ENCODE measurements around the gene UPF1.

UPF1 gene

DNA sequence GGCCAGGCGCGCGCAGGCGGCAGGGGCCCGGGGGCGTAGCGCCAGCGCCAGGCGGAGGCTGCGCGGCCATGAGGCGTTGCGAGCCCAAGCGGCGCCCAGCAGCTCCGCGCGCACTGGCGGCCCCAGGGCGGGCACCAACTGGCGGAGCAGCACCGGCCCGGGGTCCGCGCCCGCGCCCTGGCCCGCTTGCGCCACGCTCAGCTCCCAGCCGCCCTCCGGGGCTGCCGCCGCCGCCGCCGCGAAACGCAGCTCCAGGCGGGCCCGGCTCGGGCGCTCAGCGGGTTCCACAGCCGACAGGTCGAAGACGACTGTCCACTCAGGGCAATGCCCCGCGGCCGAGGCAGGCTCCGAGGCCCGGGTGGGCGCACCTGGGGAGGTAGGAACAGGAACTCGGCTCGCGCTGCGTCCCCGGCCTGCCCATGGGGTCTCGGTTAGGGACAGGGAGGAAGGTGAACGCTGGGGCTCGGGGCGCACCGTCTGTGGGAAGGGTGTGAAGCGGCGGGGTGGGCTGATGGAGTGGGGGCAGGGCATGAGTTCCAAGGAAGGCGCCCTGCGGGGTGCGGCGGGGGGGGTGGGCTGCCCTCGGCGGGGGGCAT, 37.4 kb downstream of the UPF1 start:
- Histone ChIP-seq H3K9me3 (ENCODE audit: insufficient read depth, low read length) (no peaks in the 10 kb centered on the region), H3K4me3 (ENCODE audit: insufficient read length, low read depth) (no peak overlapping the region), H3K36me3 (ENCODE audit: insufficient read depth, insufficient read length, low read length) (peaks cover 69% of the 10 kb centered on the region), H3K27me3 (ENCODE audit: insufficient read depth, insufficient read length) (no peaks in the 10 kb centered on the region), H3K9ac (ENCODE audit: insufficient read length, low read depth) (no peak overlapping the region), H3K4me1 (ENCODE audit: insufficient read depth, insufficient read length) (peaks cover 8% of the 10 kb centered on the region)
- no peak for DNase-seq (ENCODE audit: low read depth, low spot score)
- no peak for TF ChIP-seq YY1 (IDR thresholded peaks at IDR 0.05; ENCODE audit: insufficient read depth, insufficient read length)
- TF ChIP-seq ZNF274 (IDR thresholded peaks at IDR 0.05; ENCODE audit: low read depth, low read length): no peak
- TF ChIP-seq SUZ12 (IDR thresholded peaks at IDR 0.05; ENCODE audit: extremely low read depth, insufficient read depth, insufficient read length): no peak

DNA sequence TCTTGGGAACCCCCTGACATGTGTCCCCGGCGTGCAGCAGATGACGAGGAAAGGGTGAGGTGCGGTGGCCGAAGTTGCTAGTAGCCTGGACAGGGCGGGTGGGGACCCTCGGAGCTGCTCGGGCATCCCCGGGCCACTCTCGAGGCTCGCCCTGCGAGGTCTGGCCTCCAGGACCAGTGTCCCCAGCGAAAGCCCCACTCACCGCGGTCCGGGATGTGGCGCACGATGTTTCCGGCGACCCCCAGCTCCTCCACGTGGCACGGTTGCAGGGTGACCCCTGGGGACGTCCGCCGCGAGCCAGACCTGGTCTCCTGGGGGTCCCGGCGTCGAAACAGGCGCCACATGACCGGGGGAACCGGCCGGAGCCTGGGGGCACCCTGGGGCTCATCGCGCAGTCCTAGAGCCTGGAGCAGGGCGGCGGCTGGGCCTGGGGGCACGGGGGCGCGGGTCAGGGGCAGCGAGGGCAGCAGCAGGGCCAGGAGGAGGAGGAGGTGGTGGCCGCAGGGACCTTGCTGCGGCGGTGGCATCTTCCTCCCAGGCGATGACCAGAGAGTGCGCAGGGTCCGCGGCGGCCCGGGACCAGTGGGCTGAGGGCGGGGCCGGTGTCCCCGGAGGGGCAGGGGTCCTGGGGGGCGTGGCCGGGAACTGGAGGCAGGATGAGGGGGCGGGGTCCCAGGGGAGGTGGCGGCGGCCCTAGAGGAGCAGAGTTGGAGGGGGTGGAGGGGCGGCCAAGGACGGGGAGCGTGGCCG, 38.2 kb downstream of the UPF1 start:
- H3K36me3 ChIP-seq (ENCODE audit: insufficient read depth, insufficient read length, low read length): peaks cover 72% of the 10 kb centered on the region
- no peaks in the 10 kb centered on the region for H3K9me3 ChIP-seq (ENCODE audit: insufficient read depth, low read length)
- H3K4me1 ChIP-seq (ENCODE audit: insufficient read depth, insufficient read length): peaks cover 8% of the 10 kb centered on the region
- TF ChIP-seq ZNF274 (IDR thresholded peaks at IDR 0.05; ENCODE audit: low read depth, low read length) (no peak), SUZ12 (IDR thresholded peaks at IDR 0.05; ENCODE audit: extremely low read depth, insufficient read depth, insufficient read length) (no peak), YY1 (IDR thresholded peaks at IDR 0.05; ENCODE audit: insufficient read depth, insufficient read length) (no peak)
- no peaks in the 10 kb centered on the region for H3K27me3 ChIP-seq (ENCODE audit: insufficient read depth, insufficient read length)
- no peak overlapping the region for H3K9ac ChIP-seq (ENCODE audit: insufficient read length, low read depth)
- no peak for DNase-seq (ENCODE audit: low read depth, low spot score)
- H3K4me3 ChIP-seq (ENCODE audit: insufficient read length, low read depth): no peak overlapping the region

DNA sequence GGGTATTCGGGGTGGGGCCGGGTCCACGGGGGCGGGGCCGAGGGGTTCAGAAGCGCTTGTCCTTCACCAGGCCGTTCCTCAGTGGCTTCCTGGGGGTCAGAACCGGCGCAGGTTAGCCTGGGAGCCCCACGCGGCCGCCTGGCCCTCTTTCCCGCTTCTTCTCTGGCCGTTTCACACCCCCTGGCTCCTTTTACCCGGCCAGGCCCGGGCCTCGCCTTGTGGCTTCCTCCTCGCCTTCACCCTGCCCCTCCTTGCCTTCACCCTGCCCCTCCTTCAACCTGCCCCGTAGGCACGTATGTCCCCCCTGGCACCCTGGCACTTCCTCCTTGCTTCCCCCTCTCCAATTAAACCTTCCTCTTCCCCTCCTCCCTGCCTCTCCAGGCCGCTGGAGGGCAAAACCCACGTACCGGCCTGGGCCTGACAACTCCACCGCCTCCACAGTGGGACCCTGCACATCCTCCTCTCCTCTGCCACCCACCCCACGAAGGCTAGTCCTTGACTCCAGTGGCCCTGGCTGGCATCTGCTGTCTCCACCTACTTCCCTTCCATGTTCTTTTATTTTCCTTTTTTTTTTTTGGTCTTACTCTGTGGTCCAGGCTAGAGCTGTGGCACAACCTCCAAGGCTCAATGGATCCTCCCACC, 38.9 kb downstream of the UPF1 start:
- H3K36me3 ChIP-seq (ENCODE audit: insufficient read depth, insufficient read length, low read length): peaks cover 69% of the 10 kb centered on the region
- no peaks in the 10 kb centered on the region for H3K9me3 ChIP-seq (ENCODE audit: insufficient read depth, low read length)
- peaks cover 8% of the 10 kb centered on the region for H3K4me1 ChIP-seq (ENCODE audit: insufficient read depth, insufficient read length)
- no peaks in the 10 kb centered on the region for H3K27me3 ChIP-seq (ENCODE audit: insufficient read depth, insufficient read length)
- no peak for DNase-seq (ENCODE audit: low read depth, low spot score)
- H3K9ac ChIP-seq (ENCODE audit: insufficient read length, low read depth): no peak overlapping the region
- no peak for TF ChIP-seq YY1 (IDR thresholded peaks at IDR 0.05; ENCODE audit: insufficient read depth, insufficient read length)
- TF ChIP-seq ZNF274 (IDR thresholded peaks at IDR 0.05; ENCODE audit: low read depth, low read length): no peak
- TF ChIP-seq SUZ12 (IDR thresholded peaks at IDR 0.05; ENCODE audit: extremely low read depth, insufficient read depth, insufficient read length): no peak
- no peak overlapping the region for H3K4me3 ChIP-seq (ENCODE audit: insufficient read length, low read depth)

- peaks cover 68% of the 10 kb centered on the region for H3K36me3 ChIP-seq (ENCODE audit: insufficient read depth, insufficient read length, low read length)
- TF ChIP-seq YY1 (IDR thresholded peaks at IDR 0.05; ENCODE audit: insufficient read depth, insufficient read length) (no peak), SUZ12 (IDR thresholded peaks at IDR 0.05; ENCODE audit: extremely low read depth, insufficient read depth, insufficient read length) (no peak), ZNF274 (IDR thresholded peaks at IDR 0.05; ENCODE audit: low read depth, low read length) (no peak)
- H3K27me3 ChIP-seq (ENCODE audit: insufficient read depth, insufficient read length): no peaks in the 10 kb centered on the region
- peaks cover 2% of the 10 kb centered on the region for H3K4me1 ChIP-seq (ENCODE audit: insufficient read depth, insufficient read length)
- DNase-seq (ENCODE audit: low read depth, low spot score): no peak
- no peak overlapping the region for H3K9ac ChIP-seq (ENCODE audit: insufficient read length, low read depth)
- H3K4me3 ChIP-seq (ENCODE audit: insufficient read length, low read depth): no peak overlapping the region
- peaks cover 3% of the 10 kb centered on the region; the same call in 1 of the 2 replicates for H3K9me3 ChIP-seq (ENCODE audit: insufficient read depth, low read length)
These were observed 39.8 kb downstream of the UPF1 start for GRCh38 chr19:18871543-18871942.

GRCh38 chr19:18875726-18876125, 44.0 kb downstream of the UPF1 start:
- H3K27me3 ChIP-seq (ENCODE audit: insufficient read depth, insufficient read length): no peaks in the 10 kb centered on the region
- no peak for DNase-seq (ENCODE audit: low read depth, low spot score)
- peaks cover 12% of the 10 kb centered on the region; the same call in 1 of the 2 replicates for H3K9me3 ChIP-seq (ENCODE audit: insufficient read depth, low read length)
- H3K9ac ChIP-seq (ENCODE audit: insufficient read length, low read depth): no peak overlapping the region
- no peak overlapping the region for H3K4me3 ChIP-seq (ENCODE audit: insufficient read length, low read depth)
- peaks cover 65% of the 10 kb centered on the region for H3K36me3 ChIP-seq (ENCODE audit: insufficient read depth, insufficient read length, low read length)
- TF ChIP-seq SUZ12 (IDR thresholded peaks at IDR 0.05; ENCODE audit: extremely low read depth, insufficient read depth, insufficient read length) (no peak), ZNF274 (IDR thresholded peaks at IDR 0.05; ENCODE audit: low read depth, low read length) (no peak), YY1 (IDR thresholded peaks at IDR 0.05; ENCODE audit: insufficient read depth, insufficient read length) (no peak)
- H3K4me1 ChIP-seq (ENCODE audit: insufficient read depth, insufficient read length): peaks cover 2% of the 10 kb centered on the region

- no peak for DNase-seq (ENCODE audit: low read depth, low spot score)
- peaks cover 12% of the 10 kb centered on the region; the same call in 1 of the 2 replicates for H3K9me3 ChIP-seq (ENCODE audit: insufficient read depth, low read length)
- no peak overlapping the region for H3K9ac ChIP-seq (ENCODE audit: insufficient read length, low read depth)
- peaks cover 71% of the 10 kb centered on the region for H3K36me3 ChIP-seq (ENCODE audit: insufficient read depth, insufficient read length, low read length)
- no peaks in the 10 kb centered on the region for H3K27me3 ChIP-seq (ENCODE audit: insufficient read depth, insufficient read length)
- peaks cover 2% of the 10 kb centered on the region for H3K4me1 ChIP-seq (ENCODE audit: insufficient read depth, insufficient read length)
- no peak overlapping the region for H3K4me3 ChIP-seq (ENCODE audit: insufficient read length, low read depth)
- no peak for TF ChIP-seq SUZ12 (IDR thresholded peaks at IDR 0.05; ENCODE audit: extremely low read depth, insufficient read depth, insufficient read length)
- TF ChIP-seq YY1 (IDR thresholded peaks at IDR 0.05; ENCODE audit: insufficient read depth, insufficient read length): no peak
These were observed 45.1 kb downstream of the UPF1 start for GRCh38 chr19:18876865-18877264.

Measured in NT2/D1 (cell line).